DND-41 (cell line): Measurements from ENCODE around the gene MAGI1.

Experiments
- ATAC-seq: fragments of 200-7000 bp; cut with Tn5 transposase; 3 replicates; pipeline ENCODE4 v1.9.1; 2021; ENCODE audit warnings: low read depth; ENCODE audit not compliant: insufficient read depth
- DNase-seq: peaks from one replicate; pipeline ENCODE4 v3.0.0-alpha.2; 2020
- H2AFZ ChIP-seq: 2 replicates; pipeline ENCODE4 v1.6.0; 2012; ENCODE audit warnings: low read depth, low read length
- H3K27ac ChIP-seq: 2 replicates; pipeline ENCODE4 v1.5.1; 2012; ENCODE audit warnings: low read length, inconsistent platforms
- H3K27me3 ChIP-seq: fragments of 200-600 bp; sonication (generic); 2 replicates; pipeline ENCODE4 v1.6.0; 2012; ENCODE audit warnings: low read length, mild to moderate bottlenecking, inconsistent platforms; ENCODE audit not compliant: insufficient read depth, poor library complexity
- H3K36me3 ChIP-seq: 2 replicates; pipeline ENCODE4 v1.5.1; 2012; ENCODE audit warnings: low read length, inconsistent platforms; ENCODE audit not compliant: insufficient read depth
- H3K4me1 ChIP-seq: 2 replicates; pipeline ENCODE4 v1.5.1; 2012; ENCODE audit warnings: mild to moderate bottlenecking, low read length; ENCODE audit not compliant: insufficient read depth
- H3K4me2 ChIP-seq: 2 replicates; pipeline ENCODE4 v1.6.0; 2012; ENCODE audit warnings: mild to moderate bottlenecking, moderate library complexity, low read length, inconsistent platforms; ENCODE audit not compliant: insufficient read depth
- H3K4me3 ChIP-seq, 2 experiments: fragments of 200-600 bp in 1 of 2; shearing (Covaris generic) in 1 of 2; 2 replicates each; pipeline ENCODE4 v1.5.1; 2012 to 2016; ENCODE audit warnings: inconsistent platforms in 2 of 2, low read length in 2 of 2, mild to moderate bottlenecking in 2 of 2, low read depth in 1 of 2, moderate library complexity in 1 of 2
- H3K79me2 ChIP-seq: 2 replicates; pipeline ENCODE4 v1.6.0; 2012; ENCODE audit warnings: low read length, inconsistent platforms; ENCODE audit not compliant: insufficient read depth
- H3K9ac ChIP-seq: 2 replicates; pipeline ENCODE4 v1.6.0; 2012; ENCODE audit warnings: low read depth, mild to moderate bottlenecking, inconsistent platforms, low read length, moderate library complexity
- H3K9me3 ChIP-seq: 2 replicates; pipeline ENCODE4 v1.5.1; 2012; ENCODE audit warnings: low read length, moderate library complexity, mild to moderate bottlenecking, inconsistent platforms; ENCODE audit not compliant: insufficient read depth, severe bottlenecking
- H4K20me1 ChIP-seq: 2 replicates; pipeline ENCODE4 v1.6.0; 2012; ENCODE audit warnings: low read length; ENCODE audit not compliant: insufficient read depth
- EZH2 ChIP-seq: IDR thresholded peaks from 3 replicates; pipeline ENCODE4 v1.6.1; 2012; ENCODE audit warnings: borderline replicate concordance, low read depth, mild to moderate bottlenecking, moderate library complexity, low read length, inconsistent platforms; ENCODE audit not compliant: severe bottlenecking
- TF ChIP-seq, protein P1 (sequence below): IDR thresholded peaks from 2 replicates; pipeline ENCODE4 v1.5.1; 2012; ENCODE audit warnings: borderline replicate concordance, low read length, moderate library complexity, mild to moderate bottlenecking; ENCODE audit not compliant: poor library complexity, severe bottlenecking; ENCODE audit errors: extremely low read depth

Gene MAGI1

GRCh38 chr3:65964838-65965237 lies 73.9 kb downstream of the MAGI1 start:
- no peak overlapping the region for H3K4me2 ChIP-seq
- no peaks in the 10 kb centered on the region for H3K79me2 ChIP-seq
- no peaks in the 10 kb centered on the region for H3K4me1 ChIP-seq
- no peak overlapping the region for H2AFZ ChIP-seq
- no peak overlapping the region for H3K27ac ChIP-seq
- H3K9ac ChIP-seq = no peak overlapping the region
- no peaks in the 10 kb centered on the region for H4K20me1 ChIP-seq
- no peak for TF ChIP-seq EZH2
- TF ChIP-seq, protein P1, sequence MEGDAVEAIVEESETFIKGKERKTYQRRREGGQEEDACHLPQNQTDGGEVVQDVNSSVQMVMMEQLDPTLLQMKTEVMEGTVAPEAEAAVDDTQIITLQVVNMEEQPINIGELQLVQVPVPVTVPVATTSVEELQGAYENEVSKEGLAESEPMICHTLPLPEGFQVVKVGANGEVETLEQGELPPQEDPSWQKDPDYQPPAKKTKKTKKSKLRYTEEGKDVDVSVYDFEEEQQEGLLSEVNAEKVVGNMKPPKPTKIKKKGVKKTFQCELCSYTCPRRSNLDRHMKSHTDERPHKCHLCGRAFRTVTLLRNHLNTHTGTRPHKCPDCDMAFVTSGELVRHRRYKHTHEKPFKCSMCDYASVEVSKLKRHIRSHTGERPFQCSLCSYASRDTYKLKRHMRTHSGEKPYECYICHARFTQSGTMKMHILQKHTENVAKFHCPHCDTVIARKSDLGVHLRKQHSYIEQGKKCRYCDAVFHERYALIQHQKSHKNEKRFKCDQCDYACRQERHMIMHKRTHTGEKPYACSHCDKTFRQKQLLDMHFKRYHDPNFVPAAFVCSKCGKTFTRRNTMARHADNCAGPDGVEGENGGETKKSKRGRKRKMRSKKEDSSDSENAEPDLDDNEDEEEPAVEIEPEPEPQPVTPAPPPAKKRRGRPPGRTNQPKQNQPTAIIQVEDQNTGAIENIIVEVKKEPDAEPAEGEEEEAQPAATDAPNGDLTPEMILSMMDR = no peak
- ATAC-seq = no peak
- no peaks in the 10 kb centered on the region for H3K36me3 ChIP-seq
- H3K9me3 ChIP-seq = no peaks in the 10 kb centered on the region
- DNase-seq = no peak
- no peaks in the 10 kb centered on the region for H3K27me3 ChIP-seq
- H3K4me3 ChIP-seq = no peak overlapping the region

- H3K4me2 ChIP-seq = no peak overlapping the region
- DNase-seq (no peak), ATAC-seq (no peak)
- H4K20me1 ChIP-seq = no peaks in the 10 kb centered on the region
- H3K27ac ChIP-seq = no peak overlapping the region
- no peaks in the 10 kb centered on the region for H3K36me3 ChIP-seq
- H3K4me1 ChIP-seq = no peaks in the 10 kb centered on the region
- H3K4me3 ChIP-seq = no peak overlapping the region
- no peak overlapping the region for H2AFZ ChIP-seq
- no peaks in the 10 kb centered on the region for H3K27me3 ChIP-seq
- H3K9me3 ChIP-seq = no peaks in the 10 kb centered on the region
- no peaks in the 10 kb centered on the region for H3K79me2 ChIP-seq
- no peak overlapping the region for H3K9ac ChIP-seq
- TF ChIP-seq, protein P1 = no peak
- TF ChIP-seq EZH2 = no peak
These were observed 74.7 kb downstream of the MAGI1 start for GRCh38 chr3:65963787-65964677.

- Histone ChIP-seq H3K4me2 (no peak overlapping the region), H3K79me2 (no peaks in the 10 kb centered on the region), H3K27me3 (no peaks in the 10 kb centered on the region), H3K4me3 (no peak overlapping the region), H3K9me3 (no peaks in the 10 kb centered on the region), H3K36me3 (no peaks in the 10 kb centered on the region), H3K4me1 (no peaks in the 10 kb centered on the region), H2AFZ (no peak overlapping the region), H3K9ac (no peak overlapping the region), H3K27ac (no peak overlapping the region), H4K20me1 (no peaks in the 10 kb centered on the region)
- no peak for TF ChIP-seq EZH2
- TF ChIP-seq, protein P1 = no peak
- ATAC-seq (no peak), DNase-seq (no peak)
These were observed 77.0 kb downstream of the MAGI1 start for GRCh38 chr3:65961733-65962132.
